Sigmoid colon (tissue), 7 donors: ENCODE measurements around the gene GART. TPM values are rescaled to one million over a fixed set of nuclear protein-coding genes. Genes with fewer than 3 reads are reported as not detected.

ENCODE experiments used
- DNase-seq: peaks from one replicate; pipeline ENCODE4 v3.0.0-alpha.2; 2019
- H3K27ac ChIP-seq, 4 donors: fragments of 200-600 bp; sonication (generic); one replicate each; pipeline ENCODE4 v1.5.1; 2016 to 2019; ENCODE audit warnings: mild to moderate bottlenecking in 1 of 4
- H3K27me3 ChIP-seq, 3 donors: fragments of 200-600 bp; sonication (generic); one replicate each; pipeline ENCODE4 v1.5.1; 2019; ENCODE audit warnings: mild to moderate bottlenecking in 1 of 3
- H3K36me3 ChIP-seq, 4 donors: fragments of 200-600 bp; sonication (generic); one replicate each; pipeline ENCODE4 v1.5.1; 2016 to 2019
- H3K4me1 ChIP-seq, 4 donors: fragments of 200-600 bp; sonication (generic); one replicate each; pipeline ENCODE4 v1.5.1; 2017 to 2019
- H3K4me3 ChIP-seq, 4 donors: fragments of 200-600 bp; sonication (generic); one replicate each; pipeline ENCODE4 v1.5.1; 2017 to 2019; ENCODE audit warnings: mild to moderate bottlenecking in 2 of 4, moderate library complexity in 1 of 4
- H3K9me3 ChIP-seq, 4 donors: fragments of 200-600 bp in 3 of 4; sonication (generic) in 3 of 4; one replicate each; pipeline versions ENCODE4 v1.5.1 to v1.6.1; 2013 to 2019
- EP300 ChIP-seq, 4 donors: sonication (generic); formaldehyde crosslinking; IDR thresholded peaks; one replicate each; pipeline ENCODE4 v1.6.1; 2017; ENCODE audit warnings: antibody characterized with exemption in 4 of 4
- POLR2A ChIP-seq, 2 donors: fragments of 450-650 bp; IDR thresholded peaks; one replicate each; pipeline ENCODE4 v1.6.1; 2016; ENCODE audit warnings: antibody characterized with exemption in 2 of 2, mild to moderate bottlenecking in 2 of 2, moderate library complexity in 2 of 2
- POLR2AphosphoS5 ChIP-seq, 4 donors: sonication (generic); formaldehyde crosslinking; IDR thresholded peaks; one replicate each; pipeline ENCODE4 v1.6.1; 2017; ENCODE audit warnings: antibody characterized with exemption in 4 of 4
- whole genome bisulfite sequencing, 2 donors: extraction: QIAGEN DNeasy Blood & Tissue Kit; methylation state at CpG; one replicate each; pipeline ENCODE4 v1.1.7; 2013; 5-methylcytosine and 5-hydroxymethylcytosine counted together
- intact Hi-C: fragments of 100-400 bp; cut with DNase I; formaldehyde crosslinking; loops from one replicate; pipeline ENCODE4 v1.15.1; 2023
- polyA plus RNA-seq, 3 donors: library from polyadenylated mRNA; stranded (reverse); fragments of 200-250 nt; gene quantifications; one replicate each; pipeline ENCODE4 v1.2.3, GENCODE V29; 2013
- total RNA-seq, 4 donors: library from RNA; depleted of rRNA; stranded (reverse); fragments of >200 nt; gene quantifications; one replicate each; pipeline ENCODE4 v1.1.0, GENCODE V29; 2016
- TF ChIP-seq, protein P1 (sequence below), 4 experiments: fragments of 450-650 bp in 3 of 4; fragments of 200-600 bp in 1 of 4; IDR thresholded peaks; one replicate each; pipeline ENCODE4 v1.5.1; 2016 to 2019; ENCODE audit warnings: antibody characterized with exemption in 4 of 4, mild to moderate bottlenecking in 3 of 4, moderate library complexity in 2 of 4
- donor health status: healthy with polysubstance abuse.
- donor health status: Bipolar disorder and iron deficiency.
- donor health status: healthy.

GART gene
- total and polyA plus RNA-seq, 7 donors = 10.8 to 78.5 (median 53.2) TPM

DNA sequence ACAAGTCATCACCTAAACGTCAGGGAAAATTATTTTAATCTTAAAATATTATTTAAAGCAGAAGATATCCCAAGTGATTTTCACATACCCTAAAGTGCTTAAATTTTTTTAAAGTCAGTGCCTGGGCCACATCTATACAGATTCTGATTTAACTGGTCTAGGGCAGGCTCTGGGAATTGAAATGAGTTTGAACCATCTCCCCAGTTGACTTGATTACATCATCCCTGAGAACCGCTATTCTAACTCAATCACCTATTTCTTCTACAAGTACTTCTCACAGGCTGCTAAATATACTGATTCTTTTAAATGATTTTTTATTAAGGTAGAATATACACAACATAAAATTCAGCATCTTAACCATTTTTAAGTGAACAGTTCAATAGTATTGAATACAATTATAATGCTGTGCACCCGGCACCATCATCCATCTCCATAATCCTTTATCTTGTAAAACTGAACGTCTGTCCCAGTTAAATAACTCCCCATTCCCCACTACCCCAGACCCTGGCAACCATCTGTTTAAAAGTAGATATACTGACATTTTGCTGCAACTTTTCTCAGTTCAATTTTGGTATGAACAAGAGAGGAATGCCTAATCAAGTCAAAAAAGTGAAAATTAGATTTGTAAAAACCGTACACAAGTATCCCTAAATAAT is 19.5 kb downstream of the GART start:
- H3K36me3 ChIP-seq = peaks cover 2 to 60% (median 15%) of the 10 kb centered on the region in 4 donors
- no peaks in the 10 kb centered on the region for H3K9me3 ChIP-seq
- no peaks in the 10 kb centered on the region for H3K27me3 ChIP-seq
- DNase-seq = no peak
- no peak overlapping the region for H3K4me3 ChIP-seq
- H3K27ac ChIP-seq = no peak overlapping the region
- WGBS, 2 donors = 86 to 87% methylated on average over 5 of the region's 5 CpGs
- intact Hi-C loops = no loop called here
- TF ChIP-seq, protein P1, sequence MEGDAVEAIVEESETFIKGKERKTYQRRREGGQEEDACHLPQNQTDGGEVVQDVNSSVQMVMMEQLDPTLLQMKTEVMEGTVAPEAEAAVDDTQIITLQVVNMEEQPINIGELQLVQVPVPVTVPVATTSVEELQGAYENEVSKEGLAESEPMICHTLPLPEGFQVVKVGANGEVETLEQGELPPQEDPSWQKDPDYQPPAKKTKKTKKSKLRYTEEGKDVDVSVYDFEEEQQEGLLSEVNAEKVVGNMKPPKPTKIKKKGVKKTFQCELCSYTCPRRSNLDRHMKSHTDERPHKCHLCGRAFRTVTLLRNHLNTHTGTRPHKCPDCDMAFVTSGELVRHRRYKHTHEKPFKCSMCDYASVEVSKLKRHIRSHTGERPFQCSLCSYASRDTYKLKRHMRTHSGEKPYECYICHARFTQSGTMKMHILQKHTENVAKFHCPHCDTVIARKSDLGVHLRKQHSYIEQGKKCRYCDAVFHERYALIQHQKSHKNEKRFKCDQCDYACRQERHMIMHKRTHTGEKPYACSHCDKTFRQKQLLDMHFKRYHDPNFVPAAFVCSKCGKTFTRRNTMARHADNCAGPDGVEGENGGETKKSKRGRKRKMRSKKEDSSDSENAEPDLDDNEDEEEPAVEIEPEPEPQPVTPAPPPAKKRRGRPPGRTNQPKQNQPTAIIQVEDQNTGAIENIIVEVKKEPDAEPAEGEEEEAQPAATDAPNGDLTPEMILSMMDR (IDR thresholded peaks at IDR 0.05) = no peak
- TF ChIP-seq POLR2AphosphoS5 (IDR thresholded peaks at IDR 0.05) = no peak
- TF ChIP-seq POLR2A (IDR thresholded peaks at IDR 0.05) = no peak
- no peaks in the 10 kb centered on the region for H3K4me1 ChIP-seq

DNA sequence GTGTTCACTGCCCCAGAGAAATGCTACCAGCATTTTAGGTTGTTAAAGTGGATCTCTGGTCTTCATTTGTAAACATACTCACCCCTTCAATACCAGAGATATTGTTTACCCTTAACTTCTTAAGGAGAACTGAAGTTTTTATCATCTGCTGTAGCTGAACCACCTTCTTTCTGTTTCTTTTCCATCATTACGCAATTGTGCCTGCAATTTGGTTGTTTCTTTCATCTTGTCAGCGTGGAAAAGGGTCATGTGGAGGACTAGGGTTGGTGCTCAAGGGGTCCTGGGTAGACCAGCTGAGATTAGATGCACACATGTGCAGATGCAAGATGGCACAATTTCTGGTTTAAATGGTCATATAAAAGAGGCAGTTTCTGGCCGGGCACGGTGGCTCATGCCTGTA is 23.0 kb downstream of the GART start:
- Histone ChIP-seq H3K9me3 (no peaks in the 10 kb centered on the region), H3K4me3 (no peak overlapping the region), H3K27me3 (no peaks in the 10 kb centered on the region), H3K27ac (no peak overlapping the region), H3K4me1 (no peaks in the 10 kb centered on the region), H3K36me3 (peaks cover 3 to 72% (median 23%) of the 10 kb centered on the region in 4 donors)
- DNase-seq = no peak
- 95% methylated on average over 4 of the region's 4 CpGs for WGBS, 2 donors
- TF ChIP-seq EP300 (IDR thresholded peaks at IDR 0.05) (no peak), POLR2AphosphoS5 (IDR thresholded peaks at IDR 0.05) (no peak)
- TF ChIP-seq, protein P1 (IDR thresholded peaks at IDR 0.05) = no peak
- intact Hi-C loops = no loop called here

DNA sequence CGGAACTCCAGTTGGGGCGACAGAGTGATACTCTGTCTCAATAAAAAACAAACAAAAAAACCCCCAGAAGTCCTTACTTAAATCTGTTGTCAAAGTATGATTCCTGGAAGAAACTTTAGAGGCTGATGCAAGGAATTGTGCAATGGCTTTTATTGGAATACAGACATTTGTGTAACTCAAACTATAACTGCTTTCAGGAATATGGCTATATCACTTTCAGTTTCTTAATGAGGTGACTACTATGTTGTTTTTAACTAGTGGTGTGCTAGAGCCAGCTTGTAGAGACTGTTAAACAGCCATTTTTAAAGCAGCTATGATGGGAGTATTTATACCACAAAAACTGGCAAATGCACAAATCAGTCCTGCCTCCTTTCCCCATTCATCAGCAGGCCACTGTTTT is 27.7 kb downstream of the GART start:
- no peak for DNase-seq
- H3K9me3 ChIP-seq = no peaks in the 10 kb centered on the region
- intact Hi-C loops = no loop called here
- peaks cover 14 to 98% (median 31%) of the 10 kb centered on the region in 4 donors for H3K36me3 ChIP-seq
- no peak overlapping the region for H3K4me3 ChIP-seq
- TF ChIP-seq EP300 (IDR thresholded peaks at IDR 0.05) (no peak), POLR2A (IDR thresholded peaks at IDR 0.05) (no peak), POLR2AphosphoS5 (IDR thresholded peaks at IDR 0.05) (no peak)
- TF ChIP-seq, protein P1 (IDR thresholded peaks at IDR 0.05) = no peak
- WGBS, 2 donors = 87 to 88% methylated on average over 2 of the region's 2 CpGs
- no peaks in the 10 kb centered on the region for H3K4me1 ChIP-seq
- no peaks in the 10 kb centered on the region for H3K27me3 ChIP-seq
- H3K27ac ChIP-seq = no peak overlapping the region

DNA sequence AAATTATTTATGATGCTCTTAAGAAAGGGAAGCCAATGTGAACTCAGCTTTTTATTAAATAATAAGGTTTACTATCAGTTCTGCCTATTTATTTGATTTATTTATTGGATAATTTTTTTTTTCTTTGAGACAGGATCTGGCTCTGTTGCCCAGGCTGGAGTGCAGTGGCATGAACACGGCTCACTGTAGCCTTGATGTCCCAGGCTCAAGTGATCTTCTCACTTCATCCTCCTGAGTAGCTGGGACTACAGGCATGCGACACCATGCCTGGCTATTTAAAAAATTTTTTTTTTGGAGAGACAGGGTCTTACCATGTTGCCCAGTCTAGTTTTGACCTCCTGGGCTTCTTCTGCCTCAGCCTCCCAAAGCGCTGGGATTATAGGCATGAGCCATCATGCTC is 29.4 kb downstream of the GART start:
- intact Hi-C loops = no loop called here
- H3K36me3 ChIP-seq = peaks cover 12 to 87% (median 24%) of the 10 kb centered on the region in 4 donors
- no peak overlapping the region for H3K27ac ChIP-seq
- no peaks in the 10 kb centered on the region for H3K4me1 ChIP-seq
- no peak overlapping the region for H3K4me3 ChIP-seq
- no peak for DNase-seq
- TF ChIP-seq EP300 (IDR thresholded peaks at IDR 0.05) (no peak), POLR2AphosphoS5 (IDR thresholded peaks at IDR 0.05) (no peak), POLR2A (IDR thresholded peaks at IDR 0.05) (no peak)
- TF ChIP-seq, protein P1 (IDR thresholded peaks at IDR 0.05) = no peak
- 95 to 98% methylated on average over 3 of the region's 3 CpGs for WGBS, 2 donors
- no peaks in the 10 kb centered on the region for H3K27me3 ChIP-seq
- H3K9me3 ChIP-seq = no peaks in the 10 kb centered on the region

DNA sequence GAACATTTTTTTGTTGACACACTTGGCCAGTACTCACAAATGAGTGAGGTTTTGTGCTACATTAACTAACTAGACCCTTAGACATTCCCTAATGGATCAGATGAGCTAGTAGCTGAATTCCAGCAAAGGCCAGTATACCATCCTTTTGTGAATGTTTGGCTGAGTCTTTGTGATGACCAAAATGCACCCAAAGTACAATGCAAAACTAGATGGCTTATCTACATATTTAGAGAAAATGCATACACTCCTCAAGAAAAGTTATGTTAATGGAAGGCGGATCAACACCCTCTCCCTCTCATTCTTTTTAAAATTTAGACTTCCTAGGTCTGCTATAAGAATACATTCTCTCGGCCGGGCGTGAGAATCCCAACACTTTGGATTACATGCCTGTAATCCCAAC is 30.3 kb downstream of the GART start:
- TF ChIP-seq POLR2AphosphoS5 (IDR thresholded peaks at IDR 0.05) (no peak), EP300 (IDR thresholded peaks at IDR 0.05) (no peak), POLR2A (IDR thresholded peaks at IDR 0.05) (no peak)
- no peaks in the 10 kb centered on the region for H3K9me3 ChIP-seq
- DNase-seq = no peak
- no peak overlapping the region for H3K4me3 ChIP-seq
- WGBS, 2 donors = 97 to 98% methylated on average over 4 of the region's 4 CpGs
- no peaks in the 10 kb centered on the region for H3K27me3 ChIP-seq
- intact Hi-C loops = no loop called here
- H3K36me3 ChIP-seq = peaks cover 7 to 79% (median 20%) of the 10 kb centered on the region in 4 donors
- no peaks in the 10 kb centered on the region for H3K4me1 ChIP-seq
- H3K27ac ChIP-seq = no peak overlapping the region
